ENCODE results near the gene PDGFRA.
A peak's percentile ranks its signal among the peaks of the same experiment; 100 is the strongest.
"Not testable (repeated sequence)": the region's sequence is repeated elsewhere in the genome, so short reads cannot be mapped to it uniquely, and the experiment has no call there.

The PDGFRA gene

DNA sequence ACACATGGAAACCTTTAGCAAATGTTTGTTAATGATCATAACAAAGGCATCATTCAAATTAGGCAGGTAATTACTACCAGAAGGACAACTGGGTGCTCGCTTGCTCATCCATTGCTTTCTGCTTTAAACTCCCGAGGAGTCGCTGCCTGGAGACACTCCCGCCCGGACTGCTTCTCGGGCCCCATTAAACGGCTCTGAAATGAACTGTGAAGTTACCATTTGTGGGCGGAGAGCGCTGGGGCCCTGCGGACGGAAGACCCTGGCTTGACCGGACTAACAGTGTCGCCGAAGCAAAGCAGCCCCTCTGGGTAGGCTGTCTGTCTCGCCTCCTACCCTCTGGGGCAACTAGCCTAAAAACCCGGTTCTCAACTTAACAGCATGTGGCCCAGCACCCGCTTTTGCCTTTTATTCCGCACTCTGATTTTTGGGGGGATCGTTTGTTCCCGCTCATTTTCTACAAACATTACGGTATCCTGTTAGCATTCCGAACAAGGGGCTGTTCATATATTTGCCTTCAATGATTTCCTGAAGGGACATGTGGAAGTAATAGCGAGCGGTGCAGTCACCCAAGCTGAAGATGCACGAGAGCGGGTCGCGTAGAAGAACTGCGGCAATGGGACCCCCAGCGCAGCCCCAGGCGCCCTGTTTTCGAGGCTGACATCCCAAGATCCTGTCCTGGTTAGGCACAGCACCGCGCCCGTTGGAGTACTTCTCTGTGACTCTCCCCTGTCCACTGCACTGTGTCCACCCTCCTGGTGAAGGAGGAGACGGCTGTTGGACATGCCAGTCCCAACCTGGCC lies 1.6 kb upstream of the PDGFRA start:
- peak in 3 of 56 donors; percentile 3 to 47 (median 42) for DNase-seq

GRCh38 chr4:54228056-54228527 lies 1.0 kb upstream of the PDGFRA start:
- peak in 43 of 56 donors; percentile 3 to 72 (median 31) for DNase-seq

- DNase-seq, result no peak
Measured at GRCh38 chr4:54228546-54228945, 547 bp upstream of the PDGFRA start.

DNA sequence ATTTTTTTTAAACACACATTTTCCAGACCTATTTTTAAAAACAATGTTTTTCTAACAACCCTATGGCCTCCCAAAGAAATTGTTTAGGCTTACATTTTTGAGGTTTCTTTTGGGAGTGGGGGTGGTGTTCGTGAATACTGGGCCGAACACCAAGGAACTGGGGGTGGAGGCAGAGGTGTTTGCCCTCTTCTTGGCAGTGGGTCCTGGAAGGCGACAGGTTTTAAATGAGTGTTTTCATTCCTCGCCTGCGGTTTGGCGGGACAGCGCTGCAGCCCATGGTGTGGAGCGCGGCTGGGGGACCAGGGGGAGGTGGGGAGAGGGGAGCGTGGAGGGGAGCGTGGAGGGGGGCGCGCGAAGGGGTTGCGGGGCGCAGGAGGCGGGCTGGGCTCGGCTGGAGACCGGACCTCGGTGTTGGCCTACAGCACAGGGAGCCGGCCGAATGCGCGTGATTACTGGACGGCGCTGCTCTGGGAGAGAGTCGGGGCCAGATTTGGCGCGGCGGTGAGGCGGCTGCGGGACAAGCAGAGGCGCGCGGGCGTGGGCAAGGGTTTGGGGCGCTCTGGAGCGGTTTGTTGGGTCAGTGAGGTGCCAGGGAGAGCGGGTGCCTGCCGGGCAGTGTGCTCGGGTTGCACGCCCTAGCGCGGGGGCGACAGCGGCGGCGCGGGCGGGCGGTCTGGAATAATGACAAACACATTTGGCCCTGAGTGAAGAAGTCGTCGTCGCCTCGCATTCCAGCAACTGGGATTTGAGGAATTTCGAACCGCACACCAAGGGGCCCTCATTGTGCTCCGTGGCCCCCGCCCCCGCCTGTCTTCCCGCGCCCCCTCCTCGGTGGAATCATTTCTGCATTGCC lies 764 bp downstream of the PDGFRA start:
- no peak for DNase-seq

GRCh38 chr4:54230484-54231418 lies 1.7 kb downstream of the PDGFRA start:
- DNase-seq, result no peak

DNA sequence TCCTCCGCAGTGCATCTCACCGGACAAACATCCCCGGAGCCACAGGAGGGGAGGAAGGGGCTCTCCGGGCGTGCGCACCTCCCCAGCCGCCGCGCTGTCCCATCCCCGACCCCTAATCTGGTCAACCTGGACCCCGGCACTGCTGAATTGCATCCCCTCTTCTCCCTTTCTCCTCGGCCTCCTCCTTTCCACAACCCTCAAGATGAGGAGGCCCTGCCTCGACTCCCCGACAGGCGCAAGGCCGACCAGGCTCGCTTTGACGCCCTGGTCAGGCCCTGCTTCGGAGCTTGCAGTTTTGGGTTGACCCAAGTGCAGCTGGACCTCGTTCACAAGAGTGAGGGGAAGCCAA lies 2.3 kb downstream of the PDGFRA start:
- no peak for DNase-seq

DNA sequence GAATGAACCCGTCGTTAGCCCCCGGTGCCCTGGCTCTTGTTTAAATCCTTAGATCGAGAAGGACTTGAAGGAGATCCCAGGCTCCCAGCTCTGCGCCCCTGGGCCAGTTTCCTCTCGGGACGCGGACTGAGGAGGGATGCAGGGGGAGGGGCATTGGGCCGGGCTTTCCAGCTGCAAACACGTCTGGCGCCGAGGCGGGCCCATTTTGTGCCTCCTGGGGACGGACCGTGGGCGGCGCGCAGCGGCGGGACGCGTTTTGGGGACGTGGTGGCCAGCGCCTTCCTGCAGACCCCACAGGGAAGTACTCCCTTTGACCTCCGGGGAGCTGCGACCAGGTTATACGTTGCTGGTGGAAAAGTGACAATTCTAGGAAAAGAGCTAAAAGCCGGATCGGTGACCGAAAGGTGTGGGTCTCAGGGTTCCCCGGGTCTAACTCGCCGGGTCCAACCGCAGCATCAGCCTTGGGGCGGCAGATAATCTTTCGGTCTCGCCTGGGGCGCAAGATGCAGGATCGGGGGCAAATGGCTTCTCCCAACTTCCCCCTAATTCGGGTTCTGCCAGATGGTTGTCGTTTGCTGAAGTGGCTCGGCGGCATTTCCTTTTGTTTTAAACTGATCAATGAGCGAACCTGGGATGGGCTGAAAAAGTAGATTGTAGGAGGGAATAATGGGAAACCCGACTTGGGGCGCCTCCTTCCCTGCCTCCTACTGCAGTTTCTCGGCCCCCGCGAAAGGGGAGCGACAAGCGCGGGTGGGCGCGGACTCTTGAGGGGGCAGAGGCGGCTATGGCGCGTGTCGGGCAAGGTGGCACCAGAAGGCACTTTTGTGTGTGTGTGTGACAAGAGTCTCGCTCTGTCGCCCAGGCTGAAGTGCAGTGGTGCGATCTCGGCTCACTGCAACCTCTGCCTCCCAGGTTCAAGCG lies 2.9 kb downstream of the PDGFRA start:
- peak in 3 of 56 donors; percentile 12 to 14 (median 13) for DNase-seq

DNA sequence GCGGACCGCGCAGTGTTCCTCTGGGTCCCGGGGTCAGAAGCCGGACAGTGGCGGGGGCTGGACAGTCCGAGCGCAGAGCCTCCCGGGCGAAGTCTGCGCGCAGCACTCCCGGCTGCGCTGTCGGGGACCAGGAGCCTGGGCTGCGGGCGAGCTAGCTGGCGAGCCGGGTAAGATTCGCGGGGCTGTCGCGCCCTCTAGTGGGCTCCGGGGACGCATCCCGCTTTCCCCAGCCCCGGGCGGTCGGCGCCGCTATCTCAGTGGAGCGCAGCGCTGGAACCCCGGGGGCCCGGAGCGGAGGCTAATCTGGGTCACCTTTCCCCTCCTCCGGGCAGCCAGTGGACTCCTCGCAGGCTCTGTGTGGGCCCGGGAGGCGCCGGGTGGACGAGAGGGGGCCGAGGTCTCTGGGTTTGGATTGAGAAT lies 4.2 kb downstream of the PDGFRA start:
- DNase-seq, result peak in 53 of 56 donors; percentile 10 to 87 (median 66)

- DNase-seq, result peak in 51 of 56 donors; percentile 6 to 87 (median 39)
Measured at GRCh38 chr4:54233697-54234496, 4.8 kb downstream of the PDGFRA start.

GRCh38 chr4:54234497-54235205 lies 5.6 kb downstream of the PDGFRA start:
- DNase-seq, result no peak

- DNase-seq, result not testable (repeated sequence)
Measured at GRCh38 chr4:54236316-54236715, 7.2 kb downstream of the PDGFRA start.

- no peak for DNase-seq
Measured at GRCh38 chr4:54237770-54238169, 8.7 kb downstream of the PDGFRA start.

GRCh38 chr4:54238389-54238788 lies 9.3 kb downstream of the PDGFRA start:
- no peak for DNase-seq

GRCh38 chr4:54241268-54241823 lies 12.3 kb downstream of the PDGFRA start:
- not testable (repeated sequence) for DNase-seq

- not testable (repeated sequence) for DNase-seq
Measured at GRCh38 chr4:54243541-54243940, 14.4 kb downstream of the PDGFRA start.

- not testable (repeated sequence) for DNase-seq
Measured at GRCh38 chr4:54252312-54252711, 23.2 kb downstream of the PDGFRA start.

GRCh38 chr4:54254116-54254914 lies 25.2 kb downstream of the PDGFRA start:
- no peak for DNase-seq
